Activated T-cell treated with anti-CD3 and anti-CD28 coated beads, Interleukin-2, amount 50 U/mL, for 24 hours (primary cell): ENCODE measurements around the gene ADAMTS2.

Experiments used
- DNase-seq: peaks from one replicate; pipeline ENCODE4 v3.0.0-alpha.2; 2020
- H3K27ac Mint-ChIP-seq: 2 replicates; pipeline ENCODE4 v1.8.0; 2020; ENCODE audit warnings: mild to moderate bottlenecking, mixed read lengths
- H3K27me3 Mint-ChIP-seq: 2 replicates; pipeline ENCODE4 v1.8.0; 2020; ENCODE audit warnings: mixed read lengths
- H3K36me3 Mint-ChIP-seq: 2 replicates; pipeline ENCODE4 v1.8.0; 2020; ENCODE audit warnings: low read depth, mixed read lengths
- H3K4me1 Mint-ChIP-seq: 2 replicates; pipeline ENCODE4 v1.8.0; 2020; ENCODE audit warnings: low read depth, mixed read lengths
- H3K4me3 Mint-ChIP-seq: 2 replicates; pipeline ENCODE4 v1.8.0; 2020; ENCODE audit warnings: mild to moderate bottlenecking, moderate library complexity, mixed read lengths
- H3K9me3 Mint-ChIP-seq: 2 replicates; pipeline ENCODE4 v1.8.0; 2020; ENCODE audit warnings: mixed read lengths

ADAMTS2 gene

GRCh38 chr5:179361037-179361603, 15.9 kb upstream of the ADAMTS2 start:
- Mint-ChIP-seq H3K36me3 (no peaks in the 10 kb centered on the region), H3K4me1 (no peaks in the 10 kb centered on the region), H3K27ac (no peak overlapping the region), H3K9me3 (peaks cover 4% of the 10 kb centered on the region), H3K4me3 (no peak overlapping the region), H3K27me3 (peaks cover 4% of the 10 kb centered on the region)
- no peak for DNase-seq

GRCh38 chr5:179357031-179357430, 11.8 kb upstream of the ADAMTS2 start:
- Mint-ChIP-seq H3K9me3 (peaks cover under 1% of the 10 kb centered on the region), H3K4me3 (no peak overlapping the region), H3K36me3 (no peaks in the 10 kb centered on the region), H3K27me3 (peaks cover under 1% of the 10 kb centered on the region), H3K27ac (no peak overlapping the region), H3K4me1 (no peaks in the 10 kb centered on the region)
- DNase-seq, result no peak

GRCh38 chr5:179355976-179356974, 11.0 kb upstream of the ADAMTS2 start:
- Mint-ChIP-seq H3K4me3 (no peak overlapping the region), H3K9me3 (no peaks in the 10 kb centered on the region), H3K36me3 (no peaks in the 10 kb centered on the region), H3K27ac (no peak overlapping the region), H3K27me3 (peaks cover 5% of the 10 kb centered on the region), H3K4me1 (no peaks in the 10 kb centered on the region)
- no peak for DNase-seq

GRCh38 chr5:179354305-179354882, 9.1 kb upstream of the ADAMTS2 start:
- Mint-ChIP-seq H3K27ac (no peak overlapping the region), H3K9me3 (no peaks in the 10 kb centered on the region), H3K4me3 (no peak overlapping the region), H3K27me3 (peaks cover 13% of the 10 kb centered on the region), H3K36me3 (no peaks in the 10 kb centered on the region), H3K4me1 (no peaks in the 10 kb centered on the region)
- DNase-seq, result no peak

GRCh38 chr5:179348843-179349242, 3.6 kb upstream of the ADAMTS2 start:
- Mint-ChIP-seq H3K36me3 (no peaks in the 10 kb centered on the region), H3K4me1 (no peaks in the 10 kb centered on the region), H3K9me3 (no peaks in the 10 kb centered on the region), H3K27ac (no peak overlapping the region), H3K27me3 (peaks cover 50% of the 10 kb centered on the region), H3K4me3 (no peak overlapping the region)
- DNase-seq, result no peak

- Mint-ChIP-seq H3K27ac (no peak overlapping the region), H3K36me3 (no peaks in the 10 kb centered on the region), H3K9me3 (no peaks in the 10 kb centered on the region), H3K4me1 (peaks cover 4% of the 10 kb centered on the region), H3K27me3 (peaks cover 58% of the 10 kb centered on the region), H3K4me3 (no peak overlapping the region)
- no peak for DNase-seq
Observed at GRCh38 chr5:179348011-179348530, 2.8 kb upstream of the ADAMTS2 start.

- Mint-ChIP-seq H3K36me3 (no peaks in the 10 kb centered on the region), H3K4me3 (no peak overlapping the region), H3K9me3 (no peaks in the 10 kb centered on the region), H3K4me1 (peaks cover 7% of the 10 kb centered on the region), H3K27ac (no peak overlapping the region), H3K27me3 (peaks cover 63% of the 10 kb centered on the region)
- no peak for DNase-seq
Observed at GRCh38 chr5:179347581-179347980, 2.3 kb upstream of the ADAMTS2 start.

GRCh38 chr5:179346875-179347274, 1.6 kb upstream of the ADAMTS2 start:
- Mint-ChIP-seq H3K36me3 (no peaks in the 10 kb centered on the region), H3K9me3 (no peaks in the 10 kb centered on the region), H3K4me3 (no peak overlapping the region), H3K27ac (no peak overlapping the region), H3K4me1 (peaks cover 7% of the 10 kb centered on the region), H3K27me3 (peaks cover 70% of the 10 kb centered on the region)
- DNase-seq, result no peak

GRCh38 chr5:179346401-179346800, 1.1 kb upstream of the ADAMTS2 start:
- peak overlapping the region; percentile 15 for H3K4me3 Mint-ChIP-seq
- H3K9me3 Mint-ChIP-seq, result no peaks in the 10 kb centered on the region
- no peaks in the 10 kb centered on the region for H3K36me3 Mint-ChIP-seq
- H3K27me3 Mint-ChIP-seq, result peaks cover 70% of the 10 kb centered on the region
- no peak overlapping the region for H3K27ac Mint-ChIP-seq
- DNase-seq, result no peak
- H3K4me1 Mint-ChIP-seq, result peaks cover 7% of the 10 kb centered on the region

GRCh38 chr5:179345183-179345432, 153 bp downstream of the ADAMTS2 start:
- no peak for DNase-seq
- Mint-ChIP-seq H3K36me3 (no peaks in the 10 kb centered on the region), H3K4me3 (no peak overlapping the region), H3K9me3 (no peaks in the 10 kb centered on the region), H3K27me3 (peaks cover 75% of the 10 kb centered on the region), H3K4me1 (peaks cover 7% of the 10 kb centered on the region), H3K27ac (no peak overlapping the region)

GRCh38 chr5:179344431-179345182, 654 bp downstream of the ADAMTS2 start:
- H3K27me3 Mint-ChIP-seq, result peaks cover 71% of the 10 kb centered on the region
- no peak overlapping the region for H3K27ac Mint-ChIP-seq
- H3K4me1 Mint-ChIP-seq, result peaks cover 7% of the 10 kb centered on the region

GRCh38 chr5:179343719-179344430, 1.4 kb downstream of the ADAMTS2 start:
- Mint-ChIP-seq H3K9me3 (no peaks in the 10 kb centered on the region), H3K27ac (no peak overlapping the region), H3K36me3 (no peaks in the 10 kb centered on the region), H3K4me1 (peaks cover 7% of the 10 kb centered on the region), H3K4me3 (no peak overlapping the region), H3K27me3 (peaks cover 67% of the 10 kb centered on the region)
- DNase-seq, result peak; percentile 40

More at GRCh38 chr5:179344431-179345182, 654 bp downstream of the ADAMTS2 start:
- H3K36me3 Mint-ChIP-seq, result no peaks in the 10 kb centered on the region
- peak; percentile 32 for DNase-seq
- no peaks in the 10 kb centered on the region for H3K9me3 Mint-ChIP-seq
- H3K4me3 Mint-ChIP-seq, result no peak overlapping the region

- Mint-ChIP-seq H3K27ac (no peak overlapping the region), H3K4me3 (no peak overlapping the region), H3K9me3 (no peaks in the 10 kb centered on the region), H3K36me3 (no peaks in the 10 kb centered on the region), H3K27me3 (peaks cover 62% of the 10 kb centered on the region), H3K4me1 (peaks cover 7% of the 10 kb centered on the region)
- no peak for DNase-seq
Observed at GRCh38 chr5:179343021-179343718, 2.1 kb downstream of the ADAMTS2 start.
